Mucosa of rectum (tissue), 2 donors: ENCODE measurements around the gene DFFA.

ENCODE experiments used
- H3K27ac ChIP-seq, 2 donors: one replicate each; pipeline ENCODE4 v1.7.0; 2013; ENCODE audit warnings: inconsistent platforms in 2 of 2, low read depth in 2 of 2, low read length in 2 of 2
- H3K27me3 ChIP-seq, 2 donors: one replicate each; pipeline ENCODE4 v1.7.0; 2013; ENCODE audit warnings: low read length in 2 of 2; ENCODE audit not compliant: control insufficient read depth in 2 of 2, insufficient read depth in 2 of 2
- H3K36me3 ChIP-seq, 2 donors: one replicate each; pipeline ENCODE4 v1.7.0; 2013; ENCODE audit warnings: low read length in 2 of 2; ENCODE audit not compliant: control insufficient read depth in 2 of 2, insufficient read depth in 2 of 2
- H3K4me1 ChIP-seq, 2 donors: one replicate each; pipeline ENCODE4 v1.7.0; 2013; ENCODE audit warnings: low read length in 2 of 2, mild to moderate bottlenecking in 1 of 2; ENCODE audit not compliant: control insufficient read depth in 2 of 2, insufficient read depth in 2 of 2
- H3K4me3 ChIP-seq, 2 donors: one replicate each; pipeline ENCODE4 v1.7.0; 2013; ENCODE audit warnings: low read length in 2 of 2
- H3K9ac ChIP-seq, 2 donors: one replicate each; pipeline ENCODE4 v1.7.0; 2013; ENCODE audit warnings: low read length in 2 of 2, low read depth in 1 of 2, mild to moderate bottlenecking in 1 of 2
- H3K9me3 ChIP-seq, 2 donors: one replicate each; pipeline ENCODE4 v1.7.0; 2013; ENCODE audit warnings: low read length in 2 of 2; ENCODE audit not compliant: control insufficient read depth in 2 of 2
- donor health status: healthy.
- donor health status: Normal muscosa, but diverticular disease.

DFFA gene

GRCh38 chr1:10446790-10447422 is 25.4 kb downstream of the DFFA start:
- Histone ChIP-seq H3K4me1 (no peaks in the 10 kb centered on the region), H3K9me3 (no peaks in the 10 kb centered on the region), H3K27ac (no peak overlapping the region), H3K4me3 (no peak overlapping the region), H3K9ac (no peak overlapping the region), H3K36me3 (peaks cover 0 to 2% of the 10 kb centered on the region in 2 donors), H3K27me3 (no peaks in the 10 kb centered on the region)

GRCh38 chr1:10444795-10445397 is 27.4 kb downstream of the DFFA start:
- H3K27ac ChIP-seq: no peak overlapping the region
- no peak overlapping the region for H3K9ac ChIP-seq
- no peaks in the 10 kb centered on the region for H3K9me3 ChIP-seq
- no peak overlapping the region for H3K4me3 ChIP-seq
- H3K27me3 ChIP-seq: no peaks in the 10 kb centered on the region
- no peaks in the 10 kb centered on the region for H3K4me1 ChIP-seq
- peaks cover 0 to 2% of the 10 kb centered on the region in 2 donors for H3K36me3 ChIP-seq

- no peaks in the 10 kb centered on the region for H3K27me3 ChIP-seq
- H3K27ac ChIP-seq: no peak overlapping the region
- no peak overlapping the region for H3K9ac ChIP-seq
- H3K4me1 ChIP-seq: no peaks in the 10 kb centered on the region
- peaks cover 0 to 2% of the 10 kb centered on the region in 2 donors for H3K36me3 ChIP-seq
- no peak overlapping the region for H3K4me3 ChIP-seq
- no peaks in the 10 kb centered on the region for H3K9me3 ChIP-seq
Measured at GRCh38 chr1:10444248-10444647, 28.1 kb downstream of the DFFA start.

- no peaks in the 10 kb centered on the region for H3K9me3 ChIP-seq
- H3K27me3 ChIP-seq: no peaks in the 10 kb centered on the region
- no peaks in the 10 kb centered on the region for H3K4me1 ChIP-seq
- H3K4me3 ChIP-seq: no peak overlapping the region
- no peak overlapping the region for H3K27ac ChIP-seq
- H3K9ac ChIP-seq: no peak overlapping the region
- no peaks in the 10 kb centered on the region for H3K36me3 ChIP-seq
Measured at GRCh38 chr1:10440794-10441193, 31.5 kb downstream of the DFFA start.

- Histone ChIP-seq H3K4me3 (no peak overlapping the region), H3K4me1 (no peaks in the 10 kb centered on the region), H3K9ac (no peak overlapping the region), H3K27me3 (no peaks in the 10 kb centered on the region), H3K36me3 (no peaks in the 10 kb centered on the region), H3K9me3 (no peaks in the 10 kb centered on the region), H3K27ac (no peak overlapping the region)
Measured at GRCh38 chr1:10440305-10440704, 32.0 kb downstream of the DFFA start.

GRCh38 chr1:10438677-10439163 is 33.6 kb downstream of the DFFA start:
- Histone ChIP-seq H3K4me1 (no peaks in the 10 kb centered on the region), H3K27me3 (no peaks in the 10 kb centered on the region), H3K4me3 (no peak overlapping the region), H3K9ac (no peak overlapping the region), H3K36me3 (no peaks in the 10 kb centered on the region), H3K9me3 (no peaks in the 10 kb centered on the region), H3K27ac (no peak overlapping the region)

GRCh38 chr1:10437052-10437451 is 35.3 kb downstream of the DFFA start:
- H3K27me3 ChIP-seq: no peaks in the 10 kb centered on the region
- no peaks in the 10 kb centered on the region for H3K36me3 ChIP-seq
- H3K9ac ChIP-seq: no peak overlapping the region
- H3K27ac ChIP-seq: no peak overlapping the region
- H3K4me3 ChIP-seq: no peak overlapping the region
- H3K4me1 ChIP-seq: no peaks in the 10 kb centered on the region
- H3K9me3 ChIP-seq: no peaks in the 10 kb centered on the region

GRCh38 chr1:10434590-10434989 is 37.7 kb downstream of the DFFA start:
- H3K9me3 ChIP-seq: no peaks in the 10 kb centered on the region
- no peak overlapping the region for H3K9ac ChIP-seq
- H3K27me3 ChIP-seq: no peaks in the 10 kb centered on the region
- H3K36me3 ChIP-seq: no peaks in the 10 kb centered on the region
- H3K4me1 ChIP-seq: peaks cover 12 to 13% of the 10 kb centered on the region in 2 donors
- no peak overlapping the region for H3K4me3 ChIP-seq
- H3K27ac ChIP-seq: no peak overlapping the region

GRCh38 chr1:10433790-10434189 is 38.5 kb downstream of the DFFA start:
- H3K9ac ChIP-seq: no peak overlapping the region
- no peak overlapping the region for H3K27ac ChIP-seq
- H3K27me3 ChIP-seq: no peaks in the 10 kb centered on the region
- no peaks in the 10 kb centered on the region for H3K36me3 ChIP-seq
- no peaks in the 10 kb centered on the region for H3K9me3 ChIP-seq
- no peak overlapping the region for H3K4me3 ChIP-seq
- peaks cover 13 to 14% of the 10 kb centered on the region in 2 donors for H3K4me1 ChIP-seq

- H3K27ac ChIP-seq: no peak overlapping the region
- no peaks in the 10 kb centered on the region for H3K27me3 ChIP-seq
- no peak overlapping the region for H3K4me3 ChIP-seq
- no peak overlapping the region for H3K9ac ChIP-seq
- no peaks in the 10 kb centered on the region for H3K36me3 ChIP-seq
- H3K9me3 ChIP-seq: no peaks in the 10 kb centered on the region
- H3K4me1 ChIP-seq: peaks cover 13 to 14% of the 10 kb centered on the region in 2 donors
Measured at GRCh38 chr1:10432910-10433700, 39.2 kb downstream of the DFFA start.
